T-helper 17 cell (primary cell): ENCODE results near the gene LMO7. TPM values are rescaled to one million over a fixed set of nuclear protein-coding genes. Genes with fewer than 3 reads are reported as not detected.

Experiments used
- ATAC-seq: fragments of 150-1000 bp; cut with Tn5 transposase; 2 replicates; pipeline ENCODE4 v1.10.0; 2021; ENCODE audit warnings: mild to moderate bottlenecking, moderate library complexity
- DNase-seq, 3 donors: peaks; one replicate each; pipeline versions ENCODE4 v3.0.0 to v3.0.0-alpha.2; 2020 to 2021
- H3K9me3 ChIP-seq: one replicate; pipeline ENCODE4 v1.7.0; 2013; ENCODE audit warnings: low read length, mild to moderate bottlenecking; ENCODE audit not compliant: control insufficient read depth, poor library complexity, severe bottlenecking
- H3K27ac Mint-ChIP-seq: one replicate; pipeline ENCODE4 v1.8.0; 2022; ENCODE audit warnings: mild to moderate bottlenecking, moderate library complexity, mixed read lengths
- H3K27me3 Mint-ChIP-seq: one replicate; pipeline ENCODE4 v1.8.0; 2022; ENCODE audit warnings: mixed read lengths
- H3K36me3 Mint-ChIP-seq: one replicate; pipeline ENCODE4 v1.8.0; 2022; ENCODE audit warnings: low read depth, mixed read lengths
- H3K4me1 Mint-ChIP-seq: one replicate; pipeline ENCODE4 v1.8.0; 2022; ENCODE audit warnings: mild to moderate bottlenecking, mixed read lengths
- H3K4me3 Mint-ChIP-seq: one replicate; pipeline ENCODE4 v1.8.0; 2022; ENCODE audit warnings: mild to moderate bottlenecking, moderate library complexity, mixed read lengths
- total RNA-seq, 4 donors: library from RNA in 2 of 4; stranded (reverse) in 2 of 4; gene quantifications; one replicate each; pipeline ENCODE4 v1.2.3 and lab custom pipeline; 2022 to 2026

LMO7 gene
- total RNA-seq, 2 donors from 2014 or later, result 10.2 to 12.3 TPM

- ATAC-seq (no peak), DNase-seq (no peak)
- H3K36me3 Mint-ChIP-seq, result peaks cover 2% of the 10 kb centered on the region
- peaks cover 31% of the 10 kb centered on the region for H3K27me3 Mint-ChIP-seq
- peaks cover 15% of the 10 kb centered on the region for H3K4me1 Mint-ChIP-seq
- no peak overlapping the region for H3K27ac Mint-ChIP-seq
- no peak overlapping the region for H3K4me3 Mint-ChIP-seq
- H3K9me3 ChIP-seq, result no peaks in the 10 kb centered on the region
These were observed 237.4 kb downstream of the LMO7 start for GRCh38 chr13:75873494-75873893.

- Mint-ChIP-seq H3K27ac (no peak overlapping the region), H3K36me3 (peaks cover 2% of the 10 kb centered on the region), H3K27me3 (peaks cover 23% of the 10 kb centered on the region), H3K4me3 (no peak overlapping the region), H3K4me1 (peaks cover 12% of the 10 kb centered on the region)
- no peak for DNase-seq
- H3K9me3 ChIP-seq, result no peaks in the 10 kb centered on the region
- ATAC-seq, result no peak
These were observed 239.3 kb downstream of the LMO7 start for GRCh38 chr13:75875450-75875849.

GRCh38 chr13:75876142-75877050 lies 240.3 kb downstream of the LMO7 start:
- H3K9me3 ChIP-seq, result no peaks in the 10 kb centered on the region
- H3K27ac Mint-ChIP-seq, result no peak overlapping the region
- H3K4me3 Mint-ChIP-seq, result peak overlapping the region; percentile 56
- peaks cover 11% of the 10 kb centered on the region for H3K4me1 Mint-ChIP-seq
- peaks cover 2% of the 10 kb centered on the region for H3K36me3 Mint-ChIP-seq
- DNase-seq (peak in 2 of 3 donors; percentile 13 to 23), ATAC-seq (peak; percentile 88)
- H3K27me3 Mint-ChIP-seq, result peaks cover 23% of the 10 kb centered on the region

- ATAC-seq, result no peak
- Mint-ChIP-seq H3K27ac (peak overlapping the region; percentile 60), H3K27me3 (peaks cover 18% of the 10 kb centered on the region), H3K36me3 (no peaks in the 10 kb centered on the region), H3K4me3 (no peak overlapping the region), H3K4me1 (peaks cover 9% of the 10 kb centered on the region)
- H3K9me3 ChIP-seq, result no peaks in the 10 kb centered on the region
- no peak for DNase-seq
These were observed 240.9 kb downstream of the LMO7 start for GRCh38 chr13:75877071-75877470.

GRCh38 chr13:75879656-75880055 lies 243.5 kb downstream of the LMO7 start:
- Mint-ChIP-seq H3K4me3 (no peak overlapping the region), H3K27ac (no peak overlapping the region), H3K36me3 (no peaks in the 10 kb centered on the region), H3K27me3 (peaks cover 14% of the 10 kb centered on the region), H3K4me1 (peaks cover 9% of the 10 kb centered on the region)
- DNase-seq, result no peak
- H3K9me3 ChIP-seq, result no peaks in the 10 kb centered on the region
- ATAC-seq, result no peak

- Mint-ChIP-seq H3K36me3 (no peaks in the 10 kb centered on the region), H3K27ac (no peak overlapping the region), H3K4me1 (peaks cover 4% of the 10 kb centered on the region), H3K27me3 (peaks cover 14% of the 10 kb centered on the region), H3K4me3 (no peak overlapping the region)
- DNase-seq (no peak), ATAC-seq (no peak)
- no peaks in the 10 kb centered on the region for H3K9me3 ChIP-seq
These were observed 245.1 kb downstream of the LMO7 start for GRCh38 chr13:75881109-75881775.

- Mint-ChIP-seq H3K4me3 (no peak overlapping the region), H3K27ac (no peak overlapping the region), H3K27me3 (peaks cover 16% of the 10 kb centered on the region), H3K4me1 (peaks cover under 1% of the 10 kb centered on the region), H3K36me3 (no peaks in the 10 kb centered on the region)
- DNase-seq (no peak), ATAC-seq (no peak)
- H3K9me3 ChIP-seq, result no peaks in the 10 kb centered on the region
These were observed 246.1 kb downstream of the LMO7 start for GRCh38 chr13:75882261-75882660.

- H3K27ac Mint-ChIP-seq, result no peak overlapping the region
- peaks cover 2% of the 10 kb centered on the region for H3K4me1 Mint-ChIP-seq
- H3K9me3 ChIP-seq, result no peaks in the 10 kb centered on the region
- peaks cover 53% of the 10 kb centered on the region for H3K27me3 Mint-ChIP-seq
- DNase-seq (no peak), ATAC-seq (no peak)
- H3K4me3 Mint-ChIP-seq, result no peak overlapping the region
- no peaks in the 10 kb centered on the region for H3K36me3 Mint-ChIP-seq
These were observed 253.3 kb downstream of the LMO7 start for GRCh38 chr13:75889427-75889826.

- H3K27me3 Mint-ChIP-seq, result peaks cover 34% of the 10 kb centered on the region
- DNase-seq, result no peak
- H3K4me1 Mint-ChIP-seq, result peaks cover 2% of the 10 kb centered on the region
- H3K36me3 Mint-ChIP-seq, result no peaks in the 10 kb centered on the region
- ATAC-seq, result no peak
- H3K27ac Mint-ChIP-seq, result no peak overlapping the region
- H3K4me3 Mint-ChIP-seq, result no peak overlapping the region
- no peaks in the 10 kb centered on the region for H3K9me3 ChIP-seq
These were observed 259.0 kb downstream of the LMO7 start for GRCh38 chr13:75895168-75895567.

- no peak for DNase-seq
- Mint-ChIP-seq H3K36me3 (no peaks in the 10 kb centered on the region), H3K4me1 (peaks cover 2% of the 10 kb centered on the region), H3K4me3 (no peak overlapping the region), H3K27me3 (peaks cover 26% of the 10 kb centered on the region), H3K27ac (no peak overlapping the region)
- no peak for ATAC-seq
- H3K9me3 ChIP-seq, result no peaks in the 10 kb centered on the region
These were observed 260.1 kb downstream of the LMO7 start for GRCh38 chr13:75896271-75896670.

- H3K36me3 Mint-ChIP-seq, result no peaks in the 10 kb centered on the region
- DNase-seq (no peak), ATAC-seq (no peak)
- H3K27ac Mint-ChIP-seq, result no peak overlapping the region
- no peak overlapping the region for H3K4me3 Mint-ChIP-seq
- peaks cover 28% of the 10 kb centered on the region for H3K27me3 Mint-ChIP-seq
- H3K4me1 Mint-ChIP-seq, result peaks cover 2% of the 10 kb centered on the region
- no peaks in the 10 kb centered on the region for H3K9me3 ChIP-seq
These were observed 261.3 kb downstream of the LMO7 start for GRCh38 chr13:75897386-75897785.

- no peak for DNase-seq
- no peak overlapping the region for H3K27ac Mint-ChIP-seq
- H3K4me3 Mint-ChIP-seq, result no peak overlapping the region
- H3K4me1 Mint-ChIP-seq, result peaks cover 4% of the 10 kb centered on the region
- no peaks in the 10 kb centered on the region for H3K9me3 ChIP-seq
- H3K36me3 Mint-ChIP-seq, result no peaks in the 10 kb centered on the region
- ATAC-seq, result no peak
- peaks cover 35% of the 10 kb centered on the region for H3K27me3 Mint-ChIP-seq
These were observed 265.4 kb downstream of the LMO7 start for GRCh38 chr13:75901501-75901900.

- ATAC-seq, result no peak
- H3K27me3 Mint-ChIP-seq, result peaks cover 38% of the 10 kb centered on the region
- no peak overlapping the region for H3K27ac Mint-ChIP-seq
These were observed 266.3 kb downstream of the LMO7 start for GRCh38 chr13:75902166-75903104.

More at GRCh38 chr13:75902166-75903104, 266.3 kb downstream of the LMO7 start:
- no peaks in the 10 kb centered on the region for H3K9me3 ChIP-seq
- no peak for DNase-seq
- no peaks in the 10 kb centered on the region for H3K36me3 Mint-ChIP-seq
- H3K4me1 Mint-ChIP-seq, result peaks cover 4% of the 10 kb centered on the region
- H3K4me3 Mint-ChIP-seq, result no peak overlapping the region
